Cardiac muscle cell (in vitro differentiated cells and primary cell): ENCODE results near the gene VAPB. TPM values are rescaled to one million over a fixed set of nuclear protein-coding genes. Genes with fewer than 3 reads are reported as not detected.
A peak's percentile ranks its signal among the peaks of the same experiment; 100 is the strongest.

Experiments used
- DNase-seq, 2 donors: peaks; one replicate each; pipeline versions ENCODE4 v3.0.0 to v3.0.0-alpha.2; 2010 to 2017; ENCODE audit warnings: low read depth in 1 of 2, low spot score in 1 of 2
- H3K27ac ChIP-seq: fragments of 200-600 bp; sonication (generic); 2 replicates; pipeline ENCODE4 v1.5.1; 2016
- H3K27me3 ChIP-seq: fragments of 200-600 bp; sonication (generic); 2 replicates; pipeline ENCODE4 v1.6.0; 2016; ENCODE audit warnings: control low read depth
- H3K36me3 ChIP-seq: fragments of 200-600 bp; sonication (generic); 2 replicates; pipeline ENCODE4 v1.5.1; 2016; ENCODE audit warnings: control low read depth
- H3K4me1 ChIP-seq: fragments of 200-600 bp; sonication (generic); 2 replicates; pipeline ENCODE4 v1.8.1; 2017; ENCODE audit warnings: low read depth, mild to moderate bottlenecking, mixed run types
- H3K4me3 ChIP-seq: fragments of 200-600 bp; sonication (generic); 2 replicates; pipeline ENCODE4 v1.5.1; 2016; ENCODE audit warnings: mild to moderate bottlenecking
- H3K9me3 ChIP-seq: fragments of 200-600 bp; sonication (generic); 2 replicates; pipeline ENCODE4 v1.5.1; 2017; ENCODE audit warnings: low read depth, mild to moderate bottlenecking, control low read depth
- CTCF ChIP-seq: IDR thresholded peaks from 2 replicates; pipeline ENCODE4 v1.5.1; 2012; ENCODE audit warnings: low read depth, mild to moderate bottlenecking, low read length
- polyA plus RNA-seq: library from polyadenylated mRNA; unstranded; fragments of >200 nt; fragmentation: Nextera tagmentation; extraction: Ambion mirVana; gene quantifications from 2 replicates; pipeline ENCODE4 v1.2.1, GENCODE V29; 2016
- total RNA-seq: library from RNA; depleted of rRNA; stranded (reverse); fragments of >200 nt; gene quantifications from 2 replicates; pipeline ENCODE4 v1.2.3, GENCODE V29; 2016

Gene VAPB
- total and polyA plus RNA-seq, 2 experiments from 2014 or later, result 9.7 to 55.1 TPM

GRCh38 chr20:58452667-58453255, 63.7 kb downstream of the VAPB start:
- Histone ChIP-seq H3K27ac (peak overlapping the region; percentile 60), H3K27me3 (no peaks in the 10 kb centered on the region), H3K9me3 (no peaks in the 10 kb centered on the region), H3K36me3 (no peaks in the 10 kb centered on the region), H3K4me1 (peaks cover 32% of the 10 kb centered on the region), H3K4me3 (no peak overlapping the region)
- no peak for DNase-seq
- TF ChIP-seq CTCF, result no peak

- Histone ChIP-seq H3K27ac (peak overlapping the region; percentile 60), H3K9me3 (no peaks in the 10 kb centered on the region), H3K4me3 (no peak overlapping the region)
Measured at GRCh38 chr20:58453391-58453790, 64.4 kb downstream of the VAPB start.

GRCh38 chr20:58454460-58454859, 65.4 kb downstream of the VAPB start:
- Histone ChIP-seq H3K36me3 (no peaks in the 10 kb centered on the region), H3K9me3 (no peaks in the 10 kb centered on the region), H3K27me3 (no peaks in the 10 kb centered on the region), H3K4me1 (peaks cover 20% of the 10 kb centered on the region), H3K4me3 (no peak overlapping the region), H3K27ac (no peak overlapping the region)
- TF ChIP-seq CTCF, result no peak
- DNase-seq, result no peak

More at GRCh38 chr20:58453391-58453790, 64.4 kb downstream of the VAPB start:
- Histone ChIP-seq H3K4me1 (peaks cover 30% of the 10 kb centered on the region), H3K36me3 (no peaks in the 10 kb centered on the region), H3K27me3 (no peaks in the 10 kb centered on the region)
- DNase-seq, result no peak
- TF ChIP-seq CTCF, result no peak

- H3K27me3 ChIP-seq, result no peaks in the 10 kb centered on the region
- H3K27ac ChIP-seq, result no peak overlapping the region
- DNase-seq, result peak in 1 of 2 donors; percentile 63
Measured at GRCh38 chr20:58457083-58457695, 68.2 kb downstream of the VAPB start.

GRCh38 chr20:58458342-58459057, 69.5 kb downstream of the VAPB start:
- Histone ChIP-seq H3K27ac (no peak overlapping the region), H3K36me3 (no peaks in the 10 kb centered on the region), H3K9me3 (no peaks in the 10 kb centered on the region), H3K27me3 (no peaks in the 10 kb centered on the region), H3K4me1 (no peaks in the 10 kb centered on the region), H3K4me3 (no peak overlapping the region)
- no peak for TF ChIP-seq CTCF
- peak in 1 of 2 donors; percentile 23 for DNase-seq

More at GRCh38 chr20:58457083-58457695, 68.2 kb downstream of the VAPB start:
- no peak for TF ChIP-seq CTCF
- H3K36me3 ChIP-seq, result no peaks in the 10 kb centered on the region
- H3K4me3 ChIP-seq, result no peak overlapping the region
- no peaks in the 10 kb centered on the region for H3K9me3 ChIP-seq
- H3K4me1 ChIP-seq, result peaks cover 10% of the 10 kb centered on the region
